ENCODE measurements around the gene AGA.

The AGA gene

GRCh38 chr4:177444911-177445736, 2.9 kb upstream of the AGA start:
- no peak for DNase-seq

DNA sequence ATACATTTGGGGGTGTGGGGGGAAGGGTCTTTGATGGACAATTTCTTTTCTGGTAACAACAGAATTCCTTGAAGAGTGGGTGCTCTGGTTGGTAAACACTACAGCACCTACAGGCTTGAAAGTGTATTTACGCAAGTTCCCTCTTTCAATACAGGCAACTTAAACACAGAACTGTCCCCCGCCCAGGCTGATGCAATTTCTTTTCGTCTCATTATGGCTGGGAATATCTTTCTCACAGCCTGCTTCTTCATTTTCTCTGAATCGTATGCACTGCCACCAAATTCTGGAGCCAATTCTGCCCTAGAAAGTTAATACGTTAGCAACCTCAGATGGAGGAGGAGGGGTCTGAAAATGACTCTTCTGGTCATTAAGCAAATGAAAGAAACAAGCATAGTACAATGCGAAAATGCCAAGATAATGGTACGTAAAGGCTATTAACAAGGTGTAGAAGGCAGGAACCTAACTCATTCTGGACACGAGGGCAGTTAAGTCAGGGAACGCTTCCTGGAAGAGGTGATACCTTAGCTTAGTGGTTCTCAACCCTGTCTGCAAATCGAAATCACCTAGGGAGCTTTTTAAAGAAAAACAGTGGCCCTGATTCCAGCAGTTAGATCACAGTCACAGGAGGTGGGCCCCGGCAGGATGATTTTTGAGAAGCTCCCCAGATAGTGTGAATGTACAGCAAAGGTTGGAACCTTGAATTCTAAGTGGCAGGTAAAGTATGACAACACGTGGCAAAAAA, 1.0 kb downstream of the AGA start:
- DNase-seq, result peak; percentile 26

DNA sequence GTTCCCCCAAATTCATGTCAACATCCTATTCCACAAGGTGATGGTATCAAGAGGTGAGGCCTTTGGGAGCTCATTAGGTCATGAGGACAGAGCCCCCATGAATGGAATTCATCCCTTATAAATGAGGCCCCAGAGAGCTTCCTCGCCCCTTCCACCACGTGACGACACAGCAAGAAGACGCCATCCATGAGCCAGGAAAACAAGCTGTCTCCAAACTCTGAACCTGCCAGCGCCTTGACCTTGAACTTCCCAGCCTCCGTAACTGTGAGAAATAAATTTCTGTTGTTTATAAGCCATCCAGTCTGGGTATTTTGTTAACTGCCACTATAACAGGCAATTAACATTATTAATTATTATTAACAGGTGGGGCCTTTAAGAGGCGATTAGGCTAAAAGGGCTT, 5.8 kb downstream of the AGA start:
- no peak for DNase-seq

DNA sequence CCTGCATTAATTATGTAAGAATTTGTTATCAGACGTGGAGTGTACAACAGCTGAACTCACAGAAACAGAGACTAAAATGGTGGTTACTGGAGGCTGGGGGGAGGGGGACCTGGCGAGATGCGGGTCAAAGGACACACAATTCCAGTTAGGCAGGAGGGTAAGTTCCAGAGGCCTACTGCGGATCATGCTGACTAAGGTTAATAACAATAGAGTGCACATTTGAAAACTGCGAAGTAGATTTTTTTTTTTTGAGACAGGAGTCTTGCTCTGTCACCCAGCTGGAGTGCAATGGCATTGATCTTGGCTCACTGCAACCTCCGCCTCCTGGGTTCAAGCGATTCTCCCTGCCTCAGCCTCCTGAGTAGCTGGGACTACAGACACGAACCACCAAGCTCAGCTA, 7.6 kb downstream of the AGA start:
- no peak for DNase-seq

DNA sequence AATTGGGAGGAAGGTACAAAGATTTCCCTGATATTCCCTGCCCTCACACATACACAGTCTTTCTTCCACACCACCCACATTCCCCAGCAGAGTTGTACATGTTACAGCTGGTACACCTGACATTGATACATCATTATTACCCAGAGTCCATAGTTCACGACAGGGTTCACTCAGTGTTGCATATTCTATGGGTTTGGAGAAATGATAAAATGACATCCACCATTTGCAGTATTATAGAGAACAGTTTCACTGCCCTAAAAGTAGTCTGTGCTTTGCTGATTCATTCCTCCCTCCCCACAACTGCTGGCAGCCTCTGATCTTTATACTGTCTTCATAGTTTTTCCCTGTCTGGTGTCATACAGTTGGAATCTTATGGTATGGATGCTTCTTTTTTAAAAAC, 15.0 kb downstream of the AGA start:
- no peak for DNase-seq

GRCh38 chr4:177419434-177419833, 22.8 kb downstream of the AGA start:
- DNase-seq, result no peak

- no peak for DNase-seq
Measured at GRCh38 chr4:177413656-177414055, 28.6 kb downstream of the AGA start.

GRCh38 chr4:177413076-177413475, 29.2 kb downstream of the AGA start:
- no peak for DNase-seq

GRCh38 chr4:177411996-177412395, 30.2 kb downstream of the AGA start:
- DNase-seq, result no peak

DNA sequence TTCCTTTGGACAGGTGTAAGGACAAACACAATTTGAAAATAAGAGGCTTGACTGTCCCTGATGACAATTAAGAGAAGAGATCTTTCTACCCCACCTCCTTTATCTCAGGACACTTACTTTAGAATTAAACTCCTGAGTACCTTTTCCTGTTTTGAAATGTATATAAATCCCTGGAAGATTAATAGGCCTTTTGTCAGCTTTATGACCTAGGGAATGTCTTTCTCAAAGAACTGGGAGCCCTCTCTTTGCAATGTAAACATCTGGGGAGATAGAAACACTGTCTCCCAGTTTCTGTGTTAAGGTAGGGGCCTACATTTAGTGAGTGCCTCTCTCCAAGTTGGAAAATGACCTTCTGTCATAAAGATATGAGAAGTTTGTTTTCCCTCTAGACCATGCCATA, 31.7 kb downstream of the AGA start:
- DNase-seq, result no peak

- DNase-seq, result no peak
Measured at GRCh38 chr4:177408023-177408422, 34.2 kb downstream of the AGA start.

DNA sequence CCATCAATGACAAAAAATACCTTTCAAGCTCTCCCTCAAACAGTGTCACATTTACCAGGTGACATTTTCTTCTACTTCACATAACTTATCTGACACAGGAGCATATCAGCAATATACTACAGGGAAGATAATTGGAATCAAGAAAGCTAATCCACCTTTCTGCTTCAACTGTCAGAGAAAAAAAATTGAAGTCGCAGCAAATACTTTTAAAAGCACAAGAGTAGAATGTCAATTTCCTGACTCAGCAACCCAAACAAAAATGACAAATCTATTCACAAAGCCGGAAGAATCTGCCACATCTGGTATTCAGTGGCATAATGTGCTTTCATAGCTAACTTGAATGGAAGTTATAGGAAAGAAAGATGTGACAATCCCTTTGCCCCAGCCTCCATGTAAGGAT, 36.7 kb downstream of the AGA start:
- no peak for DNase-seq

DNA sequence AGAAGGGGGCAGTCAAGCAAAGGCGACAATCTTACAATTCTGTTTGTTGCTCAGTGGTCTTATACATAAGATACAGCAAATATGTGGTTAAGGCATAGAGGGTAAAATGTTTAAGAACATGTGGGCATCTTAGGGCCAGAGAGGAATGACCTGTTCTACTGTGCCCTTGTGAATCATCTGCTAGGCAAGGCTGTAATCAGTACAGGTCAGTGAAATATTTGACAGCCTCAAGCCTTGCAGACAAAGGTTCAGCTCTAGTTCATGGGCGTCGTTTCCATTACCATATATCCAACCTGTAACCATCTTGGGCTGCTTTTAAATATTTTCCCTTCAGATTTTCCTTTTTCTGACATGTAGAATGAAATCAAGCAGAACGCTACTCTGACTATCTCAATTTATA, 37.3 kb downstream of the AGA start:
- DNase-seq, result no peak

DNA sequence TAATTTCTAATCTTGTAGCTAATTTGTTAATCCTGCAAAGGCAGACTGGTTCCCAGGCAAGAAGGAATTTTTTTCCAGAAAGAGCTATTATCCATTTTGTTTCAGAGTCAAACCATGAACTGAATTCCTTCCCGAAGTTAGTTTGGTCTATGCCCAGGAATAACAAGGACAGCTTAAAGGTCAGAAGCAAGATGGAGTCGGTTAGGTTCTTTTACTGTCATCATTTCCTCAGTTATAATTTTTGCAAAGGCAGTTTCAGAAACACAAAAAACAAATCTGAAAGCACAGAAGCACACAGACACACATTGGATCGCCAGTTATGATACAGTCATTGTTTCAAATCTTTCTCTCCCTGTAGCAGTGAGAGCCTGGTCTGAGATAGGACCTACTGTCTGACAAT, 37.9 kb downstream of the AGA start:
- DNase-seq, result no peak

GRCh38 chr4:177403746-177404145, 38.5 kb downstream of the AGA start:
- no peak for DNase-seq

DNA sequence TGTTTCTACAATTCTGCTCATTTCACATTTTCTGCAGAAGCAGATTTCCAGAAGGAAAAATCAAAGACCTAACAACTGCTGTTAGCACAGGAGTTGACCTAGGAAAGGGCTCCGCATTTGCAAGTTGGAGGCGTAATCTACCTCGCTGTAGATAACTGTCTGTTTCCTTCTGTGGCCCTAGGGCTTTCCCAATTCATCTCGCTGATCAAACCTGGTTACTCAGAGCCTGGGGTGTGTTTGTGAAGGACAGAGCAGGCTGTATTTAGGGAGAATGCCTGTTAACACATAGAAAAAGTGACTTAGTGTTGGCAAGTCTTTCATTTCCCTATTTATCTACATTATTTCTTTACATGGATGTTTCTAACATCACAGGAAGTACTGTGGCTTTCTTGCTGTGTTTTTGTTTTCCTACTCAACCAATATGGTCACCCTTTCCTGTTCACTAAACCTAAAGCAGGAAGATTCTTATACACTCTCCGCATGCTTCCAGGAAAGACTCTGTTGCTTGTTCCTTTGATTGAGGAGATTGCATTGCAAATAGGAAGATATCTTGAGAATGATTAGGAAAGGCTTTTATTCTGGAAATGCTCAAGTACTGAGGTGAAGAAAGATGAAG, 40.5 kb downstream of the AGA start:
- no peak for DNase-seq

- no peak for DNase-seq
Measured at GRCh38 chr4:177400030-177400429, 42.2 kb downstream of the AGA start.

DNA sequence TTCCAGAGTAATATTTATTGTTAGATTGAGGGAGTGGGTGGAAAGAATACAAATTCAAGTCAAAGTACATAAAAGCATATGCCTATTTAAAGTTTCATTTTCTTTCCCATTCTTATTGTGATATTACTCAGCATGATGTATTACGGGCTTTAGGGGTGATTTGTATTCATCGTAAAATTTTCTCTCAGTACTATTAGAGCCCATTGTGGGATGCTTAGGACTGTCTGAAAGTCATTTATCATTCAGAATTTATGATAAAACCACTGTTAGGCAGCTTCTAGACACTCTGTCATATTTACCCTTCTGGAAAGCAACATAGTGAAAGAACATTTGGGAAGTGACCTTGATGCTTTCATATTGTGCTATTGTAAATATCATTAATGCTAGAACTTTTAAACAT, 45.9 kb downstream of the AGA start:
- DNase-seq, result no peak

- DNase-seq, result peak; percentile 6
Measured at GRCh38 chr4:177393236-177393635, 49.0 kb downstream of the AGA start.

DNA sequence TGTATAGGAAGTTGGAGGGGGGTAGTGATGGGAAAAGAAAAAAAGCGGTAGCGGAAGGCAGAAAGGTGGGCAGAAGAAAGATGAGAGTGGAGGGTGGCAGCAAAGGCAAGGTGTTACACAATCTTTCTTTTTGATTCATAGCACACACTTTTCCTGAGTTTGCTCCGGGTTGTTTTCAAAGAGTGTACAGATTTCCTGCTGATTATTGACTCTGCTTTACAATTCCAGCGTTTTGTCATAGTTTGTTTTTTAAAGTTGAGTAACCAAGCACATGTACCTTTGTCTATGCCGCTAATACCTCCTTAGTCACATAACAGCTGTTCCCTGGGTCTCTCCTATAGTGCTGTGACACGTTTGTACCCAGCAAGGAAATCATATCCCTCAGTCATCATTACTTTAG, 50.3 kb downstream of the AGA start:
- DNase-seq, result no peak

- no peak for DNase-seq
Measured at GRCh38 chr4:177391287-177391686, 51.0 kb downstream of the AGA start.

DNA sequence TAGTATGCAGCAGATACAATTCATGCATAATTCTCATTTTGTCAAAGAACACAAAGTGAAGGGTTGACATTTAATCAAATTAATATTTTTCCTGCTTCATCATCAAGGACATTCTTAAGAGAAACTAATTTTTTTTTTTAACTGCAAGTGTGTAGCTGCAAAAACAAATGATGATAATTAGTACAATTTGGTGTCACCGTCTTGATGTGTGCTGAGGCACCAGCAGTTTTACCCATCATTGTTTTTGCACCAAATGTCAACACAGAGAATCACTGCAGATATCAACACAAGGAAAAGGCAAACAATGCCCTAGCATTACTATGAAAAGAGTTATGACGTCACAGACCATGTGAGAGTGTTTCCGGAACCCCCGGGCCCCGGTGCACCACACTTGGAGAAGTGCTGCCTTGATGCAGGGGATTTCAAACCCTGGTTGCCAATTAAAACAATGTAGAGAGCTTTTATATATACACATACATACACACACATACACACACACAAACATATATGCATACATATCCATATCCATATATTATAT, 55.9 kb downstream of the AGA start:
- DNase-seq, result no peak

DNA sequence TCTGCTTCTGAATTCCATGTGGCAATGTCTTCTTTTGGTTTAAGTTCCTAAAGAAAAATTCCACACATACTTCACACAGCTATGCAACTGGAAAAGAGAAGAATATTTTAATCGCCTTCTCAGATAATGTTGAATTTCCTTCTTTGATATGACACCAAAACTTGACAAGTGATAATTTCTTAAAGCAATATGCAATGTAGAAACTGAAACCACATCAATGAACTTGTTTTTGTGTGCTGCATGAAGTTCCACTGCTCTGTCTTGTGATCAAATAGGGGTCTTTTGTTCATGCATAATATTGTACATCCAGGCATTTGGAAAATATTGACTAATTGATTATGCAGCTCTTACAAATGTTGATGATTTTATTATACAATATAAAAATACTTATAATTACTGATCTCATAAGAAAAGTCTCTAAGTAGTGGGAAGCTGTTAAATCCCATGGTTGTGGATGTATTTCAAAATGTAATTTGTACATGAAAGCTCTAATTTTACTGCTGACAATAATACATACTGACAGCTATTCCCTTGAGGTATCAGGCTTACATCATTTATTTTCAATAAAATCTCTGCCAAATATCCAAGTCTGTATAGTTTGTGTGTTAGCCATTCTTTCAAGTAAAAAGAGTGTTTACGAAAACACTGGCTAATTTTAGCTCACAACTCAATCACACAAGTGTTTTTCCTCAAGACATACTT, 56.5 kb downstream of the AGA start:
- DNase-seq, result no peak
